Measurements from ENCODE around the gene FAM3D. TPM values are rescaled to one million over a fixed set of nuclear protein-coding genes. Genes with fewer than 3 reads are reported as not detected.
A peak's percentile ranks its signal among the peaks of the same experiment; 100 is the strongest.

Gene FAM3D
- total and polyA plus RNA-seq, 9 of the 15 experiments (the other 6 are each of a cell fraction or from before 2014, with no cell fraction given), result not detected

GRCh38 chr3:58660998-58661397 is 5.6 kb downstream of the FAM3D start:
- Histone ChIP-seq H3K27me3 (ENCODE audit: control insufficient read depth in 2 of 2, insufficient read depth in 2 of 2, low read length in 2 of 2) (peaks cover 0 to 8% of the 10 kb centered on the region in 2 experiments; a peak in 1 of 5 replicates), H2AFZ (ENCODE audit: low read depth, low read length) (no peak overlapping the region), H3K36me3 (ENCODE audit: control insufficient read depth, insufficient read depth, low read length) (no peaks in the 10 kb centered on the region), H4K20me1 (replicated peaks; ENCODE audit: control insufficient read depth, insufficient read depth, low read length) (no peaks in the 10 kb centered on the region), H3K4me3 (no peak overlapping the region), H3K27ac (ENCODE audit: extremely low read depth, low read depth, low read length) (no peak overlapping the region), H3K79me2 (ENCODE audit: control insufficient read depth, insufficient read depth, low read length) (no peaks in the 10 kb centered on the region), H3K4me1 (replicated peaks in 1 of 2; ENCODE audit: control insufficient read depth in 2 of 2, insufficient read depth in 2 of 2, low read length in 2 of 2) (no peaks in the 10 kb centered on the region), H3K9me1 (ENCODE audit: control insufficient read depth, insufficient read depth, low read length) (no peaks in the 10 kb centered on the region), H3K4me2 (ENCODE audit: insufficient read depth, low read length) (no peak overlapping the region), H3K9me3 (replicated peaks; ENCODE audit: control insufficient read depth, insufficient read depth, low read depth, low read length) (no peaks in the 10 kb centered on the region), H3K9ac (ENCODE audit: insufficient read depth in 1 of 2, low read depth in 2 of 2, low read length in 2 of 2) (no peak overlapping the region)
- DNase-seq (ENCODE audit: extremely low read depth in 1 of 4, low spot score in 3 of 4) (no peak), ATAC-seq (no peak), FAIRE-seq (no peak)
- in situ Hi-C loops (cut with MboI) (no loop called here), intact Hi-C loops (cut with micrococcal nuclease) (no loop called here)
- TF ChIP-seq ZBTB40 (IDR thresholded peaks at IDR 0.05) (peak; percentile 88), ZBTB40 (CRISPR knock-in tag; IDR thresholded peaks at IDR 0.05) (peak; percentile 57; the same call in 1 of the 2 replicates), ZNF444 (CRISPR knock-in tag; IDR thresholded peaks at IDR 0.05) (no peak), HMG20A (CRISPR knock-in tag; conservative IDR thresholded peaks at IDR 0.05) (no peak), RNF219 (CRISPR knock-in tag; IDR thresholded peaks at IDR 0.05) (no peak), HDGF (IDR thresholded peaks at IDR 0.05) (no peak)
- POLR2A ChIA-PET, result interaction anchor here (1.0 kb wide), 1 partner anchor 9 kb away, joined by 5 read pairs; no protein-coding TSS in a partner anchor
- WGBS (ENCODE audit: insufficient coverage, low coverage, missing lambda C conversion rate), result 5% methylated on average over 6 of the region's 6 CpGs
- CTCF ChIA-PET (ENCODE audit: low intra/inter-chr PET ratio), result no interaction called here
- BruUV-seq (replicated peaks), result no TSS peak

Measured in K562 (cell line).